NCI-H345 treated with DMSO at 0.1 percent for 48 hours (cell line): ENCODE data around the gene SDHC.

Experiments used
- DNase-seq: peaks from one replicate; lab custom pipeline; 2025; ENCODE audit not compliant: unreplicated experiment; lab: John Stamatoyannopoulos, UW

The SDHC gene, protein sequence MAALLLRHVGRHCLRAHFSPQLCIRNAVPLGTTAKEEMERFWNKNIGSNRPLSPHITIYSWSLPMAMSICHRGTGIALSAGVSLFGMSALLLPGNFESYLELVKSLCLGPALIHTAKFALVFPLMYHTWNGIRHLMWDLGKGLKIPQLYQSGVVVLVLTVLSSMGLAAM

DNA sequence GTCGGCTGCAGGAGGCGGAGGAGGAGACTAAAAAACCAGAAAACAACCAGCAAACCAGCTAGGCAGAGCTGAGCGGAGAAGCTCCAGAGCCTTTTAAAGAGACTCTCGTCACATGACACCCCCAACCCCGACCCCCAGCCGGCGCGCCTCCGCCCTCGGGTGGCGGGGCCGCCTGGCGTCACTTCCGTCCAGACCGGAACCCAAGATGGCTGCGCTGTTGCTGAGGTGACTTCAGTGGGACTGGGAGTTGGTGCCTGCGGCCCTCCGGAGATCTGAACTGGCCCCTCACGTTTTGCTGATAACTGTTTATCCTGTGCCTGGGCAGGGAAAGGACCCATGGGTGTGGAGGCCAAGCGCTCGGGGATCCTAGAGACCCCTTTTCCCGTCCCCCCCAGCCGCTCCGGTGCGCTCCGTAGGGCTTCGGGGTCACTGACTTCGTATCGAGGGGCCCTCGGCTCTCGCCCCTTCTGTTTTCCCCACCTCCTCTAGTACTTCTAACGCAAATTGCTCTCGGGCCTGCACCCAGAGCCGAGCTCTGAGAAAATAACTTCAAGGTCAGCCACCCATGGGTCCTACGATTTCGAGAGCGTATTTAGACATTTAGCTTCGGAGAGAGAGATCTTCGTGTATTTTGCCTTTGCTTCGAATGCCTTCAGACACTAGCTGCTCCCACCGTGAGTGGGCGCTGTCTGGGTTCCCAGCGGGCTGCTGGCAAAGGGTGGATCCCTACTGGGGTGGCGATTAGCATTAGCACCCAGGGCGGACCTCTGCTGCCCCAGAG lies at the start of gene SDHC:
Gene SDHC, plus strand, starts transcription at position 181 of the 781 bp plus-strand sequence. Its CDS starts 25 bp downstream, at position 206.
- DNase-seq, result peak; percentile 65

DNA sequence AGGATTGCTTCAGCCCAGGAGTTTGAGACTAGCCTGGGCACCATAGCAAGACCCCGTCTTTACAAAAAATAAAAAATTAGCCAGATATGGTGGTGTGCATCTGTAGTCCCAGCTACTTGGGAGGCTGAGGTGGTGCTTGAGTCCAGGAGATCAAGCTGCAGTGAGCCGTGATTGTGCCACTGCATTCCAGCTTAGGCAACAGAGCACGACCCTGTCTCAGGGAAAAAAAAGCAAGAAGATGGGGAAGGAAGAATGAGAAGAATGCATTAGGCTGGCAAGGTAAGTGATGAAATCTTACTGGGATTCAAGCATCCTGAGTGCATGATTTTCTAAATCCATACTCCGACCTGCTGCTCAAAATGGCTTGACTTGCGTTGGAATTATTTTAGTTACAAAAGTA lies 48.9 kb upstream of the SDHC start:
- DNase-seq, result no peak

DNA sequence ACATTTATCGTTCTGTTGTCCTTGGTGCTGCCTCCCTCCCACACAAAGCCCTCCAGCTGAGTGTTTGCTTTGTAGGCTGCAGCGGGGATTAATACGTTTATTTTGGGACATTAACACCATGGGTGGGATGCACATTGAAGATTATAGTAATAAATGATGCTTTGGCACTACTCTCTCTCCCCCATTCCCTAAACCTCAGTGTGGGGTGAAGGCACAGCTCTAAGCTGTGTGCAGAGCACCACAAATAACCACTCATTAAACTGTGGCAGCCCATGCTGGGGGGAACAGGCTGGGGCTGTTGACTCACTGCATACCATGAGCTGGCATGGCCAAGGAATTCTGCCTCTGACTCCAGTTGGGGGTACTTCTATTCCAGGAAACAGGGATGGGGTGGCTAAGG lies 48.0 kb upstream of the SDHC start:
- DNase-seq, result no peak

DNA sequence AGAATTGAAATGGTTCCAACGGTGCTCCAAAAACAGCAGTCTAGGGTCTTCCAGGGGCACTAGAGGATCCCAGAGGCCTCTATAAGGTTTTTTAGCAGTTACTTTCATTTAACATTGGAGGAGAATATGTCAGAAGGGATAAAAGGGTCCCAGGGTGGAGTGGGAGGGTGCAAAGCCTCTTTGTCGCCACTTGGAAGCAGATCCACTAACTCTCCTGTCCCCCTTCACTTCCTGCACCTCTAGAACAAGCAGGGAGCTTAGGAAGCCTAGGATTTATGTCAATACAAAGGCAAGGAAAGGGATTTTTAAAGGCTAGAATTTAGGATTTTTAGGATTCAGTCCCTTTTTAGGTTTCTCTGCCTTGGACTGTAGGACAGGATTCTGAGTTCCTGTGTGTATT lies 47.3 kb upstream of the SDHC start:
- DNase-seq, result no peak

DNA sequence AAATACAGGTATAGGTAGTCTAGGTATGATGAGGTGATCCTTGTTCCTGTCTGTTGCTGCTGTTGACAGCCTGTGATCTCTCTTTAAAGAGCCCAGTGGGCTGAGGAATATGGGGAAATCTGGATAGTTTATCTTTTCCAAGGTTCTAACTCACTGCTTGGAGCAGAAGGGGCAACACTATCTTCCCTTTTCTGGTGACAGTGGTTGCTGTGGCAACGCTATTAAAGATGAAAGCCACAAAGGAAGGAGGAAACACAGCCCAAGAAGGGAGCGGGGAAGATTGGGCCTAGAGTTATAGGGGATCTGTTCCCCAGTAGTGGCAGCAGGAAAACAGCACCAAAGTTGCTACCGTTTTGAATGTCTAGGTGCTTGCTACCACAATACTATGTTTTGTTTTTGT lies 46.9 kb upstream of the SDHC start:
- no peak for DNase-seq

DNA sequence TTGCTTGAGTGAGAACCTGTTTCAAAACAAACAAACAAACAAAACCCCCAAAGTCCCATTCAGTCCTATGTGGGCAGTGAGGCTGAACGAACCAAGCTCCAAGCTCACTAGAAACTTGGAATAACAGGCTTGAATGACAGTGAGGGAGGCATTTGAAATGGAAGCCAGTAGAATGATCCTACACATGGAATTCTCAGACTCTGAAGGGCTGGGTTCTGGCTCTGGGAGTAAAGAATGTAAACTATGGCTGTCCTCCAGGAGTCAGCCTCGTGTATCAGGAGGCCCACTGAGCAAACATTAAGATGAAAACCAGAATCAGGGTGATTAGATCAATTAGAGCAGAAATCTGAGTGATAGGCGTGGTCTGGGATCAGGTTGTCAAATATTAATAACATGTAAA lies 40.8 kb upstream of the SDHC start:
- no peak for DNase-seq

DNA sequence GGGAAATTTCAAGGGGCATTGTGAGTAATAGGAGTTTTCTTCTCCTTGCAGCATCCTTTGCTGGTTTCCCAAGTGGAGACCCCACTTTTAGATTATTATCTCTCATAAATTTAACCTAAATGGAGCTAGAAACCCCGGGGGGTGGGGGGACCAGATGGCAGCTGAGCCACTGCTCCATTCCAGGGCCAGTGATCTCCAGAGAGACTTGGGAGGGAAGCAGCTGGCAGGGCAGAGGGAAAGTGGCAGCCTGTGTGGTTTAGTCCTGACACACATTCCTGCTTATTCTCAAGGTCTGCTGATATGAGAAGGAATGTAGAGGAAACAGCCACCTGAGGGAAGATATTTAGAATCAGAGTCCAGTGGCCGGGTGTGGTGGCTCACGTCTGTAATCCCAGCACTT lies 39.3 kb upstream of the SDHC start:
- DNase-seq, result no peak

DNA sequence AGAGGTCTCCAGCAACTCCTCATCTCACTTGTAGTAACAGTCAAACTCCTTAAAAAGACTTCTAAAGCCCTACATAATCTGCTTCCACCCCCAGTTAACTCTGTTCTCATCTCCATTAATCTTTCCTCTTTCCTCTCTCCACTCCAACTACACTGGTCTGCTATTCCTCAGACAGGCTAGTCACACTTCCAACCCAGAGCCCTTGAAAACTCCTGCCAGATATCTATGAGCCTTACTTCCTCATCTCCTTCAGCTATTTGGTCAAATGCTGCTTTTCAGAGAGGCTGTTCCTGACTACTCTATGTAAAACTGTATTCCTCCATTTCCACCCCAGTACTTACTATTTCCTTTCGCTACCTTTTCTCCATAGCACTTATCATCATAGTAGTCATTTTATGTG lies 31.2 kb upstream of the SDHC start:
- no peak for DNase-seq

DNA sequence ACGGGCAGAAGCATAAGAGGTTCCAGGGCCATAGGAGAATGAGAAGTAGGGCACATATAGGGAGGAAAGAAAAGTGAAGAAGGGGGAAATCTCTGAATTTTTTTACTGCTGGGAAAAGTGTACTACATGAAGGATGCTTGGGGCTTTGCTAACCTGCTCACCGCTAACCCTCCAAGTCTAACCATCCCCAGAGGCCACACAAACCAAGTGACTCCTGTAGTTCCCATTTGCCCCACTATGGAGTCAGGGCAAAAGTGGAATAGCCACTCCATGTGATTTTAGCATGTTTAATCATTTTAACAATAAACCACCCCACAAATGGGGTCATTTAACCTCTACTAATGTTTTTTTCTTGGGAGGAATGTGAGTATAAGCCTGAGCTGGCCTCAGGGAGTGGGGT lies 29.1 kb upstream of the SDHC start:
- no peak for DNase-seq

DNA sequence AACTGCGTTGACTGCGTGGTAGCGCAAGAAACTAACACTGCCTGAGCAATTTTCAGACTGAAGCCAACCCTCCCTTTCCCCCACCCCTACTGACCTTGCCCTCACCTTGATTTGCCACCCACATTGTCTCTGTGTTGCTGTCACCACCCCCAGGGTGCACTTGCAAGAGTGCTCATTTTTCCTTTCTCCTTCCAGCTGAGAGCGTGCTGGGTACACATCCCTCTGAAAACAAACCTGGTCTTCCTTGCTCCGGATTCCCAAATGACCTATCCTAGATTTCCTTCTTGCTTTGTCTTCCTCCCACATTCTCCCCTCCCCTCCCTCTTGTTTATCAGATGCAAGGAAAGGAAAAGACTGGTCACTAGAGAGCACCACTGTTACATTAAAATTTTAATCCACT lies 28.7 kb upstream of the SDHC start:
- no peak for DNase-seq

DNA sequence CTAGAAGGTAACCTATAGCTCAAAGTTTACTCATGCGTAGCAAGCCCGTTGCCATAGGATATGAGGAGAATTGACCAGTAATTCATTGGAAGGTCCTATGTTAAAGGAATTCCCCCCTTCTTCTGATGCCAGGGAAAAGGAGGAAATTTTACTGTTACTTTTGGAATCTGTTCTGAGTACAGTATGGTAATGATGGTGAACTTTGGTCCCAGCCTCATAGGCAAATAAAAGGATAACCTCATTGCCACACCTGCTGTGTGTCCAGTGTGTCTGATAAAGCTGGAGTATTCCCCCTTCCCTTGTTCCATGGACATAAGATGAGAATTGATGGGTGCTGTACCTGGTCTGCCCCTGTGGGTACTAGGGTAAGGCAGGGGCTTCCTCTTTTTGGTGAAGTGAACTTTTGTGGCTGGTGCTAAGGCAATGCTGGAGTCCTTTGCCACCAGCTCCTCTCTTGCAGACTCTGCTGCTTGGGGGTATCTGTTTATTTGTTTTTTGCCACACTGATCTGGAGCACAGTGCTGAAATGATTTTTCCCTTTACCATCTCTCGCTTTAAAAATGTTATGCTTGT lies 26.6 kb upstream of the SDHC start:
- DNase-seq, result no peak

DNA sequence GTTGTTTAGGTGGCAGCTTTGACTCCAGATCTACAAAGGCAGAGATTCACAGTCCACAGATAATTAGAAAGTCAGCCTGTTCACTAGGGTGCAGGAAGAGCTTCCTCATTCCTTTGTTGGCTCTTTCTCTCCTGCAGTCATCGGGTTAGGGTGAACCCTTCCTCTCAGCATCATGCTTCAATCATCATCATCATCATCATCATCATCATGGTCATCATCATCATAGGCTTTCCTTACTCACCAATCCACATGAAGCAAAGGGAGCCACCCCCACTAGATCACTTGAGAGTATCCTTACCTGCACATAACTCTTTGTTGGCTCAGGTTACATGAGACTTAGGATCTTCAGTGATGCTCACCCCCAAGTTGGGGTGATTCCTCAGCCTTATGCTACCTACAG lies 23.4 kb upstream of the SDHC start:
- no peak for DNase-seq

DNA sequence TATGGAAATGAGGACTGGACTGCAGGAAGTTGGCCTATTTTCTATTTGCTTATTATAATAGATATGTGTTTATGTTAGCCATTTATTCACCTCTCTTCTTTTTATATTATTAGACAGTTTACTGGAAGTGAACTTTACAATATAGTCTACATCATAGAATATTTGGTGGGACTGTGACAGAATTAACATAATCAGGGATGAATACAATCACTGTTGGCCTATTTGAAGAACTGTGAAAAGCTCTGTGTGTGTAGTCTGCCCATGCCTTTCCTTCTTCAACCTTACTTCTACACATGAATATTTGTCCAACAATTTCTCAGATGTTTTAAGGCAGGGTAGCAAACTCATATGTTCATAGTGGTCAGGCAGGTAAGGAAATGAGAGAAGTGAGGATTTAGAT lies 16.8 kb upstream of the SDHC start:
- no peak for DNase-seq

DNA sequence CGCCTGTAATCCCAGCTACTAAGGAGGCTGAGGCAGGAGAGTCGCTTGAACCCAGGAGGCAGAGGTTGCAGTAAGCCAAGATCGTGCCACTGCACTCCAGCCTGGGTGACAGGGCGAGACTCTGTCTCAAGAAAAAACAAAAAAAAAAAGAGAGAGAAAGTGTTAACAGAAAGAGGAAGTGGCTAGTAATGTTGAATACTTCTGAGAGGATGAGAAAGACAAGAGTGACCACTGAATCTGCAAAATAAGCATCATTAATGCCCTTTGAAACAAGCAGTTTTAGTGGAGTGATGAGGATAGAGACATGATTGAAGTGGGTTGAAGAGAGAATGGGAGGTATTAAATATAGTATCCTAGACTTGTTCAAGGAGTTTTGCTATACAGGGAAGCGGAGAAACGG lies 16.1 kb upstream of the SDHC start:
- DNase-seq, result no peak

DNA sequence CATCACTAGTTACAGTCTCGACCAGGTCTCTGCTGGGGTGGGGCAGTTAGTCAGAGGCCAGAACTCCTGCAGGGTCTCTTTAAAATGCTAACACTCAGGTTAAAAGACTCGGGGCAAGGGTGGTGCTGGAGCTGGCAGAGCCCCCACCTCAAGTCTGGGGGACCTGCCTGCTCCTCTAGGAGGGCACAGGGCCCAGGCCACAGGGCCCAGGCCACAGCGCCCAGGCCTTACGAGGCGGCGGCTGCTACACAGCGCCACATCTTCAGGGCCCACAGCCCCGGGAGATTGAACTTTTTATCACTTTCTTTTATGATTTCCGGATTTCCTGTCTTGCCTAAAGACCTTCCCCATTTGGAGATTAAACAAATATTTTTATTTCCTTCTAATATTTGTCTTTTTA lies 14.8 kb upstream of the SDHC start:
- DNase-seq, result no peak

DNA sequence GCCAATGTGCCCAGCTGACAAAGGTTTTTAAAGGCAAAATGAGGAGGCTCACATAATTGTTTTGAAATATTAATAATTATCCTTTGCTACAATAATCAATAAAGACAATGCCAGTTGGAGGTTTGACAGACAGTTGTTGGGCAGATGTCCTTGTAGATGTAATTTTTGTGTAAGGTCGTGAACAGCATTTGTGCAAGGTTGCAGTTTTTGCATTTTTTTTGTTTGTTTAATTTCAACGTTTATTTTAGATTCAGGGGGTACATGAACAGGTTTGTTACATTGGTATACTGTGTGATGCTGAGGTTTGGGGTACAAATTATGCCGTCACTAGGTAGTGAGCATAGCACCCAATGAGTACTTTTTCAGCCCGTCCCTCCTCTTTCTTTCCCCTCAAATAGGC lies 13.7 kb upstream of the SDHC start:
- no peak for DNase-seq

DNA sequence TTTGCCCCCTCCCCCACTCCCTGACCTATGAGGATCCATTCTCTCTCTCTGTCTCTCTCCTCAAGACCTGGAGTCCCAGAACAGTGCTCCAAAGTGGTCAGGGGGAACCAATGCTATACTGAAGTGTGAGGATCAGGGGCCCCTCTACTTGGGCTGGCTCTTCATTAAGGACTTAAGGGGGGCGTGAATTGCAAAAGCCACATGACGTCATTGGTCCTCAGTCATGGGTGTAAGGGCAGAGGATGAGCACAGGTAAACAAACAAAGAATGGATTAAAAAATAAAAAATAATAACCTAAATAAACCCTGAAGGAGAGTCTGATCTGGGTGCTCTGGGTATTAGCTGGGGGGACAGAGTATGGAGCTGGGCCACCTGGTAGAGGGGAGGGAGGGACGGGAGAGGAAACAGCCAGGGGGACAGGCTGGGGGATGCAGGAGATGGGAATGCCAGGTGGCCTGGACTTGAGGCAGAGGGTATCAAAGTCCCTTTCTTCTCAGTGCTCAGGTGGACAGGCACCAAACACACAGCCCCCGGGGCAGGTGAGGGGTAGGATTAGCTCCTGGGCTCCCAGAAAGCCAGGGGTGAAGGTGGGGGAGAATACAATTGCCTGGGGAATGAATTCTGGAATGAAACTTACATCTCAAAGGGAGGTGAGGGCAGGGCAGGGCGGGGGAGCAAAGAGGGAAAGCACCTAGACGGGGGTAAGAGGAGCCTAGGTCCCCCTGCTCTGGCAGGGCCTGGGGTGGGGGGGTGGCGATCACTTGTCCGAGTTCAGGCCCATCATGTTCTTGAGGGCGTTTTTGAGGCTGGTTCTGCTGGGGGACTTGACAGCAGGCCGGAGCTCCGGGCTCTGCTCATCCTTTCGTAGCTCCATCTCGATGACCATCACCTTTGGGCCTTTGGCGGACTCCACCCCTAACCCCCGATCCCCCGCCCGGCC lies 9.0 kb upstream of the SDHC start:
- DNase-seq, result no peak

DNA sequence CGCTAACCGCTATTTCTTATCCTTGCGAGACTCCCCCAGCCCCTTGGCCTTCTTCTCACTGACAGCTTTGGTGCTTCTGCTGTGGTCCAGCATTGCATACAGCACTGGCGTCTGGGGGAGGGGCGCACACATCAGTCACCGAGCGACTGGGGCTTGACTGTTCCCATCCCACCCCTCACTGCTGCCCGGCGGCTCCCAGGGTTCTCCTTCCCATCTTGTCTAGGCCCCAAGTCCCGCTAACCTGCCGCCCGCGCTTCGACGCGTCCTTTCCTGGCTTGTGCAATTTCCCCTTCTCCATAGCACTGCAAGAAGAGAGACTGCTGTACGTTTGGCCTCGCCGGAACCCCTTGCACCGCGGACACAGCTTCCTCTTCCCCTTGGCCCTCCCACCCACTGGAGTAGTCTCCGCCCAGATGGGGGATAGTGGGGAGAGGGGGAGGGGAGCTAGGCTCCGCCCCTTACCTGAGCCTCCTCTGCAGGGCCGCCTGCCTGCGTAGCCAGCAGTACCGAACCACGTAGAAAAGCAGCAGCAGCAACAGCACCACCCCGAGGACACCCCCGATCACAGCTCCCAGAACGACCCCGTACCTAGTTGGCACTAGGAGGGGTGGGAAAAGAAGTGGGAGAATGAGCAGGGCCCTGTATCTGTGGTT lies 8.2 kb upstream of the SDHC start:
- peak; percentile 83 for DNase-seq

DNA sequence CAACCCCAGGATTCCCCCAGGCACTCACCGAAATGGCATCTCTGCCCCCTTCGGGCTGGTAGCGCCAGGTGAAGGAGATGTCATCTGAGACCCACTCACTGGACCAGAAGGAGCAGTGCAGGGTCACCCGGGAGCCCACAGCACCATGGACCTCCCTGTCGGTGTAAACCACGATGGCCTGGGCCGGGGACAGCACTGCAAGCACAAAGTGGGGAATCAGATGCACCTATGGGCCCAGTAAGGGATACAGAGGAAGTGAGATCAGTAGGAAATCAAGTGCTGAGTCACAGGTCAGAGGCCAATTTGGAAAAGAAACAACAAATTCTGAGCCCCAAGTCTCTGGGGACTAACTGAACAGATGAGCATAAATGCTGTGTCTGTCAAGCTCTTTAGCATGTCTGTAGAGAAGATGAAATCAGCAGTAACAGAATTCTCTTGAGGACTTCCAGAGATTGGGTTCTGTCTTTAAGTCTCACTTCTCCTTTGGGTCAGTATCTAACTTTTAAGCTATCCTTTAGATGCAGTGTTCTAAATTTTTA lies 6.9 kb upstream of the SDHC start:
- DNase-seq, result no peak

DNA sequence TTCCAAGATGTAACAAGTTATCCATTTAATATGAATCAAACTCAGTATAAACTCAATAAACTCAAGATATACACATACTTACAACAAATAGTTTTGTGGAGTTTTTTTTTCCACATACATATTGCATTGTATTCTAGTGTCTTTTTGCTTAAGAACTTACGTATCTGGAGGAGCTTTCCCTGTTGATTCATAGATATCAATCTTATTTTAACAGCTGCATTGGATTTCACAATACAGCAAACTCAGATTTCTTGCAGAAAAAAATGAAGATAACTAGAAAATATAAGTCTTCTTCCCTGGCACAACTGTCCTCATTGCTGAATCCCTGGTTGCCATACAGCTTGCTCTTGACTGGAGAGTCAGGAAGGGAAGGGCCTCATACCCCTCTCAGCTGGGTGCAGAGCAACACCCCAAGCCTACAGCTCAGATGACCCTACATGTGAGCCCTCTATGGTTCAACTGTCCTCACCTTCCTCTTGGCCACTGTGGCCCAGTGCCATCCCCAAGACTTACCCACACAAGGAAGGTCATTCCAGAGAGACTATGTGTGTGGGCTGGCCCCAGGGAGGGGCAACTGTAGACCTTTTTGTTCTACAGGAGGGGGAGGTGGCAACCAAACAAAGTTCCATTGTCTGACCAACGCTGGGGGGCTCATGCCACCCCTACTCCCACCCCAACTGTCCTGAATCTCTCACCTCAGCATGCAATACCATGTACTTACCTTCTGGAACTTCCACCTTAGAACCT lies 6.1 kb upstream of the SDHC start:
- no peak for DNase-seq
